ENCODE results near the gene GSN. TPM values are rescaled to one million over a fixed set of nuclear protein-coding genes. Genes with fewer than 3 reads are reported as not detected.

GSN gene
- total and polyA plus RNA-seq, 2 experiments from 2014 or later = 268 to 310 TPM

GRCh38 chr9:121345070-121345469 lies 77.1 kb downstream of the GSN start:
- H3K9me3 ChIP-seq (ENCODE audit: low read depth) = no peaks in the 10 kb centered on the region
- no peak overlapping the region for H3K4me3 ChIP-seq
- no peaks in the 10 kb centered on the region for H3K4me1 ChIP-seq (ENCODE audit: low read depth)
- no peak overlapping the region for H3K27ac ChIP-seq
- TF ChIP-seq CTCF (IDR thresholded peaks at IDR 0.05; ENCODE audit: low read depth, low read length) = no peak
- no peaks in the 10 kb centered on the region for H3K27me3 ChIP-seq
- H3K36me3 ChIP-seq = no peaks in the 10 kb centered on the region
- DNase-seq (ENCODE audit: low read depth in 1 of 2, low spot score in 1 of 2) = no peak

GRCh38 chr9:121348221-121348620 lies 80.3 kb downstream of the GSN start:
- no peak for TF ChIP-seq CTCF (IDR thresholded peaks at IDR 0.05; ENCODE audit: low read depth, low read length)
- Histone ChIP-seq H3K4me1 (ENCODE audit: low read depth) (peaks cover 13% of the 10 kb centered on the region), H3K27me3 (no peaks in the 10 kb centered on the region), H3K27ac (no peak overlapping the region), H3K9me3 (ENCODE audit: low read depth) (no peaks in the 10 kb centered on the region), H3K36me3 (no peaks in the 10 kb centered on the region), H3K4me3 (no peak overlapping the region)
- DNase-seq (ENCODE audit: low read depth in 1 of 2, low spot score in 1 of 2) = no peak

GRCh38 chr9:121349009-121349408 lies 81.0 kb downstream of the GSN start:
- Histone ChIP-seq H3K4me3 (no peak overlapping the region), H3K36me3 (no peaks in the 10 kb centered on the region), H3K27ac (no peak overlapping the region), H3K9me3 (ENCODE audit: low read depth) (no peaks in the 10 kb centered on the region), H3K4me1 (ENCODE audit: low read depth) (peaks cover 20% of the 10 kb centered on the region), H3K27me3 (no peaks in the 10 kb centered on the region)
- no peak for TF ChIP-seq CTCF (IDR thresholded peaks at IDR 0.05; ENCODE audit: low read depth, low read length)
- peak in 1 of 2 donors; percentile 24 for DNase-seq (ENCODE audit: low read depth in 1 of 2, low spot score in 1 of 2)

GRCh38 chr9:121350036-121350435 lies 82.1 kb downstream of the GSN start:
- TF ChIP-seq CTCF (IDR thresholded peaks at IDR 0.05; ENCODE audit: low read depth, low read length) = no peak
- DNase-seq (ENCODE audit: low read depth in 1 of 2, low spot score in 1 of 2) = no peak
- H3K9me3 ChIP-seq (ENCODE audit: low read depth) = no peaks in the 10 kb centered on the region
- H3K4me1 ChIP-seq (ENCODE audit: low read depth) = peaks cover 28% of the 10 kb centered on the region
- H3K4me3 ChIP-seq = no peak overlapping the region
- H3K27me3 ChIP-seq = no peaks in the 10 kb centered on the region
- H3K27ac ChIP-seq = peak overlapping the region; percentile 71
- H3K36me3 ChIP-seq = no peaks in the 10 kb centered on the region

GRCh38 chr9:121350993-121351561 lies 83.1 kb downstream of the GSN start:
- Histone ChIP-seq H3K9me3 (ENCODE audit: low read depth) (no peaks in the 10 kb centered on the region), H3K36me3 (no peaks in the 10 kb centered on the region), H3K27ac (peak overlapping the region; percentile 71), H3K4me3 (no peak overlapping the region), H3K4me1 (ENCODE audit: low read depth) (peaks cover 28% of the 10 kb centered on the region), H3K27me3 (no peaks in the 10 kb centered on the region)
- peak; percentile 34 to 95 for DNase-seq (ENCODE audit: low read depth in 1 of 2, low spot score in 1 of 2)
- TF ChIP-seq CTCF (IDR thresholded peaks at IDR 0.05; ENCODE audit: low read depth, low read length) = no peak

Data from cardiac muscle cell (in vitro differentiated cells and primary cell).